Germinal center (tissue), 1 donor: ENCODE measurements around the gene AFF1.
A peak's percentile ranks its signal among the peaks of the same experiment; 100 is the strongest.

Source experiments
- DNase-seq: peaks from one replicate; pipeline ENCODE4 v3.0.0; 2012; ENCODE audit warnings: mixed read lengths, low spot score

Gene AFF1

DNA sequence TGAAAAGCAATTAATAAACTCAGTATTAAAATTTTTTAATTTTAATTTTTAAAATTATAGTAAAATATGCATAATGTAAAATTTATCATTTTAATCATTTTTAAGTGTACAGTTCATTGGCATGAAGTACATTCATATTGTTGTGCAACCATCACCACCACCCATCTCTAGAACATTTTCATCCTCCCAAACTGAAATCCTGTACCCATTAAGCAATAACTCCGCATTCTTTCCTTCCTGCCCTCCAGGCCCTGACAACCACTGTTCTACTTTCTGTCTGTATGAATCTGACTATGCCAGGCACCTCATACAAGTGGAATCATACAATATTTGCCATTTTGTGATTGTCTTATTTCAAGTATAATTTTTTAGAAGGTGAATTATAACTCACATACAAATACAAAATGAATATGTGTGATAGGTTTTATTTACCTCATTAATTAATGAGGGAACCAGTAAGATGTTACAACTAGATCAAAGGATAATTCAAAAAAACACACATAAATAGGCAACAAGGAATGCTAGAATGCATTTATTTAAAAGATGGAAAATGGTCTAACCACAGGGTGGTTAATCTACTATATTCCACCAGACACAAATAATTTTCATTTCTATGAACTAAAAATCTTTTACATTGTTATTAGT is 13.1 kb upstream of the AFF1 start:
- no peak for DNase-seq

DNA sequence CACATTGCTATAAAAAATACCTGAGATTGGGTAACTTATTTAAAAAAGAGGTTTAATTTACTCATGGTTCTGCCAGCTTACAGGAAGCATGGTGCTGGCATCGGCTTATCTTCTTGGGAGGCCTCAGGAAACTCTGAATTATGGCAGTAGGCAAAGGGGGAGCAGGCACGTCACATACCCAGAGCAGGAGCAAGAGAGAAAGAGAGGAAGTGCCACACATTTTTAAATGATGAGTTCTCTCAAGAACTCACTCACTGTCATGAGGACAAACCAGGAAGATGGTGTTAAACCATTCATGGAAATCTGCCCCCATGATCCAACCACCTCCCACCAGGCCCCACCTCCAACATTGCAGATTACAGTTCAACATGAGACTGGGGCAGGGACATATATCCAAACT is 10.0 kb upstream of the AFF1 start:
- DNase-seq, result no peak

DNA sequence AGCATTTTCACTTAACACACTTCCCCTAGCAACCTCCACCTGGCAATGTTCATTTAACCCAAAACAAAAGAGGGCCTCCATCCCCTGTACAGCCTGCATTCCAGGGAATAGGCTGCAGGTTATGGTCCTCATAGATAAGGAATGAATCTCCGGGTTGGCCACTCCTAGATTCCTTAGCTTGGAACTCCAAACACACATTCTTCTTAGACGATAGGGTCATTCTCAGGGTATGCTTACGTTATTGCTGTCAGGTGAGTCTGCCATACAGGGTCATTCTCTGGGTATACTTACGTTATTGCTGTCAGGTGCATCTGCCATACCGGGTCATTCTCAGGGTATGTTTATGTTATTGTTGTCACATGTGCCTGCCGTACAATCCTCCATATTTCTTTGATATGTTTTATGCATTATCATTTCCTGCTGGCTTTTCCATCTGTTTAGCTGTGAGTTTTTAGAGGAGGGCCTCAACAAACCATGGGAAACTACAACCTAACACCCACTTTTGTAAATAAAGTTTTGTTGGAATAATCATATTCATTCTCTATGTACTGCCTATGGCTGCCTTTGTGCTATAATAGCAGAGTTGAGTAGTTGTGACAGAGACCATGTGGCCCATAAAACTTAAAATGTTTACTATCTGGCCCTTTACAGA is 8.2 kb upstream of the AFF1 start:
- no peak for DNase-seq

DNA sequence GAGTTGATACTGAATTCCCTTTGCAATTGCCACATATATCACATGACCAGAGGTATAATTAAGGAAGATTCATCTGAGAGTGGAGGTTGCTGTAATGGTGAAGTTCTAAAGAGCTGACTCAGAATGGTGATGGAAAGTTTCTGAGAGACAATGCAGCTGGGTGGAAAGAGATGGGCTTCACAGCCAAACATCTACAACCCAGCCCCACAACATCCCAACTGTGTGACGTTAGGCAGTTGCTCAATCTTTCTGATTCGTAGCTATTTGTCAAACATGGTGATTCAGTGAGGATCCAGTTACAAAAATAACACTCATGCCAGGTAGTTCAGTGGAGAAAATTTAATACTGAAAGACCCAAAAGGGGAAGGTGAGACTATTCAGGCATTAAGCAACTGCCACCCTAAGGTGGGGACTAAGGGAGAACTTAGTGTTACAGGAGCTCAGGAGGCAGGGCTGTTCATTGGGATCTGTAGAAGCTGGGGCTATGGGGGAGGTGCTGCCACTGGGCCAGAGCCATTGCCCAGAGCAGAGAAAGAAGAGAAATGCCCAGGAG is 6.9 kb upstream of the AFF1 start:
- DNase-seq, result no peak

DNA sequence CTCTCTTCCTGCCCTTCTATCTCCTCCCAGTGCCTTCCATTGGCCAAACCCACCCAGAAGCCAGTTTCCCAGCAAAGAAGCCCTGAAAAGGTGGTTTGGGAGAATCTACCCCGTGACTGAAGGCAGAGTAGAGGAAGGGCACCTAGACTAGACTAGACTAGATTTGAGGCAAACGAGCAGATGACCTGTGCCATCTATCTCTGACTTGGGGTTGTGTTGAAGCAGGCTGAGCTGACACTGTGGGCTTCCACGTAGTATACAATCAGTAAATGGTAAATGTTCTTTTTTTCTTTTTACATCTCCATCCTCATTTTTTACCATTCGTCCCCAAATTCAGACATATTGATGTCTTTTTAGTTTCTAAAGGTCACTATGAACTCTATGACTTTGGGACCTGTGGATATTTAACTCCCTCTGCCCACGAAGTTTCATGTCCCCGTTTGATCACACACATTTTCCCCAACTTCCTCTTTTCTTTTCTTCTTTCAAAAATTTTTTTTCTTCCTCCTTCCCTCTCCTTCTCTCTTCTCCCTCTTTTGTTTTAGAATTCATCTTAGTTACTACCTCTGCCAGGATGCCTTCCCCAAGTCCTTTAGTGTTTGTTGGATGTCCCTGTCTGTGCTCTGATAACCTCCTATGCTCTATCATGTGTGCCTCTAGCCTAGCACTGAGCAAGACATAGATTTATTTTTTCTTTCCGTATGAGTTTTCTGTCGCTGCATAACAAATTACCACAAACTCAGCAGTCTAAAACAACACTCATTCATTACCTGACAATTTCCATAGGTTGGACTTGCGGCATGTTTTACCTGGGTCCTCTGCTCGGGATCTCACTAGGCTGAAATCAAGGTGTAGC is 6.2 kb upstream of the AFF1 start:
- DNase-seq, result no peak

DNA sequence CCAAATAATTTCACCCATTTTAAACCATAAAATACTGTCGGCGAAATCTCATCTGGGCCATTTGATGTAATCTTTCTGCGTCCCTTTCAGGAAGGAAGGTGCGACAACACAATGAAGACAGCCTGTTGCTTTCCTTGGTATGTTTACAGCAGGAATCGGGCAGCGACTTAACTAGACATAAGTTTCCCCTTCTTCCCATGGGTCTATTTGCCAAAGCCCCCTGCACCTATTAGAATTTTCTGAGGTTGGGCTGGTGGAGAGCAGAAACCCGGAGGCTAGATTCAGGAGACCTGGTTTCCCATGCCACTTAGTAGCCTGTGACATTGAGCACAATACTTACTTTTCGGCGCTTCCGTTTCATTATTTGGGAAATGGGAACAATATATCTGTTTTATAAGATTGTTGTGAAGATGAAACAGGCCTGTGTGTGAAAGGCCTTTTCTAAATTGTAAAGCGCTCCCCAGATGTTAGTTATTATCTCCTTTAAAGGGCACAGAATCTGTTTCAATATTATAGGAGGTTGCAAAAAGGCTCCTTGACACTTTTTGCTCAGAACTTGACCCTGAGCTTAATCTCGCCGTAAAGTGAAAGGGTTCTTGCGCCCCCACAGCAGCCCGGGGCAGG is 552 bp upstream of the AFF1 start:
- no peak for DNase-seq

DNA sequence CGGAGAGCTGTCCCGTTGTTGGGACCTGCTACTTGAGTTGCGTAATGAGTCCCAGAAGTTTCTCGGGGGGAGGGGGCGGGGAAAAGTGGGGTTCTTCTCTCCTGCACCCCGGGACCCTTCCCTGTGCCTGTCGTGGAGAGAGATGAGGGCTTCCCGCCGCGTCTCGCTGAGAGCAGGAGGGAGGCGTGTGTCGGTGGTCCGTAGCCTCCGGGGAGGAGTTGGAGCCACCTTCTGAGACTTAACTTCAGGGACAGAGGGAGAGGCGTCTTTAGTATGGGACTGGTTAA is 698 bp downstream of the AFF1 start:
- DNase-seq, result no peak

DNA sequence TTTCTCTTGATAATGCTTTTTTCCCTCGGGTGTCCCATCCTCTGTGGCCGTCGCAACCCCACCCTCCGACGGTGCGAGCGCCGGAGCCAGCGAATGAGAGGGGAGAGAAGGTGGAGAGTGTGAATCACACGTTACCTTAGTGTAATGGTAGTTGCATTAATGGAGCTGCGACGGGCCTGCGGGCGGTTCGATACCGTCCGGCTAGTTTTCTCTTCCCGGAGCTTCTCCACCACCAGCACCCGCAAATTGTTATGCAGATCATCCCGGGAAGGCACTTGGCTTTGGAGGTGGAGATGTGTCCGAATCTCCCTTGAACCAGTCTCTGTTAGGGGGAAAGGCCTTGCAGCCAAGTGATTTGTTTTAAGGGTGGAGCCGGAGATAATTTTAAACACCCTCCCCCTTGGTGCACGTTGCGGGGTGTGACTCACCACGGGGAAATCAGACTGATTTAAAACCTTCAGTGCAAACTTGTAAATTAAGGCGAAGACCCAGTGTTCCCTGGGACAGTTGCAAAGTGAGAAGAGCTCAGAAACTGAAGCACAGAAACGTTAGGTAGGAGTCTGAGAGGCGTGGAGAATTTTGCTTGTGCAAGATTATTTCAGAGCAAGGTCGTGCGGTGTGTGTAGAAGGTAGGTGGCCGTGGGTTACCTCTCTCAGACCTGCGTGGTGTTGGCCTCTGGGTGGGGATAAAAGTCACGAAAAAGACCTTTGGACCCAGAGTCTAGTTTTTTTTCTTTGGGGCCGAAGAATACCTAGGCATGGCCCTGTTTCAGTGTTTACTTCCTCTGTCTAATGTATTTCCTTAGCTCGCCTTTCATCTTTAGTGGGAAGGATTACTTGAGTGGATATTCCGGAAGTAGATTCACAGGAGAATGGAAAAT is 1.3 kb downstream of the AFF1 start:
- peak; percentile 30 for DNase-seq

DNA sequence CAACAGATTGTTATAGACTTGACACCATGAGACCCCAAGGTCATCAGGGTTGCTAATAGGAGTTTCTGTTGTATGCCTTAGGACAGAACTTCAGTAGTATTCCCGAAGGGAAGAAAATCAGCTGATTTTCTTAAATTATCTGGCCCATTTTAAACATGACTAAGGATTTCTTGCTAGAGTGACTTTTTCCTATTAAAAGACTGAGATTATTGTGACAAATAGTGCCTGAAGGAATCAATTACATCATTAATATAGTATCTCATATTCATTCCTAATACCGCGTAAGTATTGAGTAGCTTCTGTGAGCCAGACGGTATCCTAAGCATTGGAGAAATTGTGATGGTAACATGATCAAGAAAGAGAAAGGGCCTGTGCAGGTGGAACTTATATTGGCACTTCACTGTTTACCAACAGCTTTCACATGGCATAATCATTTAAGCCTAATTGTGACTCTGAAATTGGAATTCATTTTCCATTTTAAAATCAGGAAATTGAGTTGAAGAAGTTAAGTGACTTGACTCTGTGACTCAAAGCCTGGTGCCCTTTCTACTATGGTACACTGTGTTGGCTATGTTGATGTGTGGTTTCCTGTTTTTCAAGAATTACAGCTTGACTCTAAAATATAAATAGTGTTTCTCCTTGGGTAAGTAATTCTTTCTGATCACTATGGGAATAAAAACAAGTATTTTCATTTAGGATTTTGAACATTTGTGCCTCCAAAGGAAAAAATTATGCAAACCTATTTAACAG is 4.1 kb downstream of the AFF1 start:
- DNase-seq, result peak; percentile 10

DNA sequence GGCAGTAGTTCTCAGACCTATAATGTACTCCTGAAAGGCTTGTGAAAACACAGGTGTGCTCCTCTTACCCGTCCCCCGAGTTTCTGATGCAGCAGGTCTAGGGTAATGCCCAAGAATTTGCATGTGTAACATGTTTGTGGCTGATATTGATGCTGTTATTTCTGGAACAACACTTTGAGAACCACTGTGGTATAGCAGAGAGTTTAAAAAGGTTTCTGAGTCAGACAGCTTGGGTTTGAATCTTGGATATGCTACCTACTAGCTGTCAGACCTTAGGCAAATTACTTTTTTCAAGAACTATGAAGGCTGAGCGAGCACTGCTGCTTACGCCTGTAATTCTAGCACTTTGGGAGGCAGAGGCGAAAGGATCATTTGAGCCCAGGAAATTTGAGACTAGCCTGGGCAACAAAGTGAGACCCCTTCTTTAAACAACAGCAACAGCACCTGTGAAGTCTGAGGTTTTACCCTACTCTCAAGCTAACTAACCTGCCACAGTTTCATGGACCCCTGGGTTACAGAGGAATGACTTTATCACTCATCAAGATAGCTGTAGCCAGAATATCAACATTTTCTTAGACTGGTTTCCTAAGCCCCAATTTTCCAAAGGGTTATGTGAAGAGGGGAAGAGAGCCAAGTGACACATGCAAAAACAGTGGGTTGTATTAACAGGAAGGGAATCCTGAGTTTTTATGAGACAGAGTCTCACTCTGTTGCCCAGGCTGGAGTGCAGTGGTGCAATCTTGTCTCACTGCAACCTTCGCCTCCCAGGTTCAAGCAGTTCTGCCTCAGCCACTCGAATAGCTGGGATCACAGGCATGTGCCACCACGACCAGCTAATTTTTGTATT is 5.1 kb downstream of the AFF1 start:
- DNase-seq, result peak; percentile 53

DNA sequence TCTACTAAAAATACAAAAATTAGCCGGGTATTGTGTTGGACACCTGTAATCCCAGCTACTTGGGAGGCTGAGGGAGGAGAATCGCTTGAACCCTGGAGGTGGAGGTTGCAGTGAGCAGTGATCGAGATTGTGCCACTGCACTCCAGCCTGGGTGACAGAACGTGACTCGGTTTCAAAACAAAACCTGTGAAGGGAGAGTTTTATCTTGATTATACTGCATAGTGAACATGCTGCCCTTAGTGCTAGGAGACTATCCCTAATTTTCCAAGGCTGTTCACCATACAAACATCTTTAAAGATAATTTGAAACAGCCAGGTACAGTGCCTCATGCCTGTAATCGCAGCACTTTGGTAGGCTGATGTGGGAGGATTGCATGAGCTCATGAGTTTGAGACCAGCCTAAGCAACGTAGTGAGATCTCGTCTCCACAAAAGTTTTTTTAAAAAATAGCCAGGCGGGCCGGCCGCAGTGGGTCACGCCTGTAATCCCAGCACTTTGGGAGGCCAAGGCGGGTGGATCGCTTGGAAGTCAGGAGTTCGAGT is 6.2 kb downstream of the AFF1 start:
- no peak for DNase-seq

DNA sequence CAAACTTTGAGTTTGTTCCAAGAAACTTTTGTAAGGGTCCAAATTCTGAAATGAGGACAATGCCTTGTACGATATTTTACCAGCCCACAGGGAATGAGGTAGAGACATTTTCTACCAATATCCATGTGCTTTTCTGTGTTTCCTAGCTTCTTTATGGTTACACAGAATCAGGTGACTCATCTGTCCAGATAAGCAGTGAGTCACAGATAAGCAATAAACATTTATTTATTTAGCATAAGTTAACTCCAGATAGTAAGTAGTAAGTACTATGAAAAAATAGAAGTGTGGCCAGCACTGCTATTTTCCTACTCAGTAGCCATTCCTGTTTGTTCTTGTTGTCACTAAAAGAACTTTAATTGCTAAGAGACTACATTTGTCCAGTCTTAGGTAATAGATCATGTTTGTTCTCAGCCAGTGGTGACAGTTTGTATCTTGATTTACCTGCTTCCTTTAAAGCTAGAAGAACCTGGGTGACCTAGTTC is 7.4 kb downstream of the AFF1 start:
- no peak for DNase-seq

DNA sequence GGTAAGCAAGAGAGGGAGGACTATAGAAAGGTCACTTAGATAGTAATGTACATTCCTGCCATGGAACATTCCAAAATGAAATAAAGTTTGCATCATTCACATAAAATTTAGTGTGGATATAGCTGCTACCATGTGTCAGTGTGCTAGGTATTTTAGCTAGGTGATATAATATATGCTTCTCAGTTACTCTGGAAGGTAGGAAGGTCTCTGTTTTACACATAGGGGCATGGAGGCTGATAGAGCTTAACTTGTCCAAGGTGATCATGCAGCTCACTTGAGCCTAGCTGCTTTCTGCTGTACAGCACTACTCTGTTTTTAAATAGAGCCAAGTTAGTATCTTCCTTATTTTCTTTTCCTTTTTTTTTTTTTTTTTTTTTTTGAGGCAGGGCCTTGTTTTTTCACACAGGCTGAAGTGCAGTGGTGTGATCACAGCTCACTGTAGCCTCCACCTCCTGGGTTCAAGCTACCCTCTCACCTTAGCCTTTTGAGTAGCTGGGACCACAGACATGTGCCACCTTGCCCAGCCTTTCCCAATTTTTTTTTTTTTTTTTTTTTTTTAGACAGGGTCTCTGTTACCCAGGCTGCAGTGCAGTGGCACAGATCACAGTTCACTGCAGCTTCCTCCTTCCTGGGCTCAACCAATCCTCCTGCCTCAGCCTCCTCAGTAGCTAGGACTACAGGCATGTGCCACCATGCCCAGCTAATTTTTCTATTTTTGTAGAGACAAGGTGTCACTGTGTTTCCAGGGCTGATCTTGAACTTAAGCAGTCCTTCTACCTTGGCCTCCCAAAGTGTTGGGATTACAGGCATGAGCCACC is 10.4 kb downstream of the AFF1 start:
- DNase-seq, result no peak

DNA sequence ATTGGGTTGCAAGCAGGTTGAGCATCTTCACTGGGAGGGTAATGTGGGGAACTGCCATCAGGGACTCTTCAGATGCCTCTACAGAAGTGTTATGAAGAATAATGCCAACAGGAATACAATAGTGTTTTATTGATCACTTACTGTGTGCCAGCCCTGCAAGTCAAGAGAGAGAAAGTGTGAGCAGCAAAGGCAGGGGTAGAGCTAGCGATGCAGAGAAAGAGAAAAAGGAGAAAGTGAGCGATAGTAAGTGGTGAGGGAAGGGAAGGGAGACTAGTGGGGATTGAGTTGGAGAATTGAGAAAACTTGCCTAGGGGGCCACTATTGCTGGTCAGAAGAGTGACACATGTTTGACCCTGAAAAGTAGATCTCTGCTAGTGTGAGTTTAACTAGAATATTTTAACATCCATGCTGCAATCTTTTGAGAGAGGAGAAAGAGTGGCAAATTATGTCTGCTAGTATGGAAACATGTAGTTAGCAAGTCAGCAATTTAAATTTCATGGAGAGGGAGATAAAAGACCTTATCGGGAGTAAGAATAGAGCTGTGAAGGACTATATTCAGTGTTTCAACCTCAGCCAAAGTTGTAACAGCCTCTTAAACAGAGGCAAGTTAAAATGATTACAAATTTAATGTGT is 12.2 kb downstream of the AFF1 start:
- DNase-seq, result no peak

DNA sequence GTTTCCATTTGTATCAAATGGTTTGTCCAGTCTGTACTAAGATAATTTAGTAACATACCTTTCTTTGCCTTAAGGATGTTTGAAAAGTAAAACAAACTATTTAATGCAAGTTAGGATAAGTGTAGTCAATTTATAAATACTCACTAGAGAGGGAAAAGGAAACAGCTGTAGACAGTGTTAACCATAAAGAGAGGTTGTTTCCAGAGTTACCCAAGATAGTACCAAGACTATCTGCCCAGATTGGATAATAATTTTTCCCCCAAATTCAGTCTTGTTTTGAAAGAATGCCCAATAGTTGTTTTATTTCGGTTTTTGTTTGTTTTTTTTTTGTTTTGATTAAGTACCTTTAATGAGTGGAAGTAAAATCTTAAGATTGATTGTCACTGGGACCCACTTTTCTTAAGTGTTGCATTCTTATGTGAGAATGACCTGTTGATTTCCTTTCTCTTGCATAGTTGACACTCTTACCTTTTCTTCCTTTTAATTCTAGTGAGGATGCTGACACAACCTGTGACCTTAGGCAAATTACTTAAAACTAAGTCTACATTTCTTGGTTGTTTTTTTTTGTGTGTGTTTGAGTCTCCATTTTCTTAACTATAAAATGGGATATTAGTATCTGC is 12.8 kb downstream of the AFF1 start:
- DNase-seq, result no peak

DNA sequence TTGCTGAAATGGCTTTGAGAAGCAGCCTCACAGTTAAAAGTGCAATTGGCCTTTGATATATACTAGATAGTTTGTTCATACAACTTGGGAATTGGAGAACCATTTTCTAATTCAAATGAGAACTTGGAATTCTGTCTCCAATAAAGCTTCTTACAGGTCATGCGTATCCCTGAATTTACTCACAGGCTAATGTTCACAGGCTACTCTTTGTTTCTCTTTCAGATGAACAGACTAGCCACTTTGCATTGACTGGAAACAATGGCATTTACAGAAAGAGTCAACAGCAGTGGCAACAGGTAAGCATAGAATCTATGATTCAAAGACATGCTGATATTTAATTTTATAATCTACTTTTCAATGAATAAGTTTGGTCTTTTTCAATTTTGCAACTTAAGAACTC is 13.5 kb downstream of the AFF1 start:
- DNase-seq, result no peak

DNA sequence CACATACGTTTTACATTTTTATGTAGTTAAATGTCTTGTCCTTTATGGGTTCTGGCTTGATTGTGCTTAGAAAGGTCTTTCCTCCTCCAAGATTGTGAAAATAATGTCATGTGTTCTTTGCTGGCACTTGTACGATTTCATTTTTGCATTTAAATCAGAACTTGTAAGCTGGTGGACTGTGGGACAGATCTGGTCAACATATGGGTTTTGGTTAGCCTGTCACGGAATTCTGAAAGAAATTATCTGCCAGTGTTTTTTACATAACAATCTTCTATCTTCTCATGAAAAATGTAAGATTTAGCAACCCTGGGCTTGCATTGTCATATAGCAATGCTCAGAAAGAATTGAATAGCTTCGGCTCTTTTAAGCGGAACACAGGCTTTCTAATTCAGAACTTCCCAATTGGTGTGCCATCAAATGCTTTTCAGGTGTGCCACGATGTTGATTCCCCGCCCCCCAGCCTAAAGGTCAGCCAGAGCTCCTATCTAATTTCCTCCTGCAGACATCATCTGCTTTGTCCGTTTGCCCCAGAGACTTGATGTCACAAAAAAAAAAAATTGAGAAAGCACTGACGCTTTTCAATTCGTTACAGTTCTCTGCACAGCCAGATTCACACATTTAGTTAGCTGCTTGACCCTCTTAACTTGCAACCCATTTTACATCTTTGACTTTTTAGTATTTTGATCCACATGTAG is 16.2 kb downstream of the AFF1 start:
- no peak for DNase-seq
